A673 (cell line): ENCODE data around the gene NDUFAF3. TPM values are rescaled to one million over a fixed set of nuclear protein-coding genes. Genes with fewer than 3 reads are reported as not detected.
A peak's percentile ranks its signal among the peaks of the same experiment; 100 is the strongest.

ENCODE experiments used
- BruUV-seq: library from RNA; stranded (reverse); fragments of 400-500 nt; replicated peaks from 2 replicates; lab custom pipeline; 2021; lab: Mats Ljungman, UMichigan
- CTCF ChIA-PET: fragments of 300-600 bp; sonication (Branson Sonifier 250); formaldehyde crosslinking; loops from one replicate; lab custom pipeline; 2022; ENCODE audit warnings: antibody characterized with exemption; lab: Charles Lee
- POLR2A ChIA-PET: fragments of 300-600 bp; sonication (Branson Sonifier 250); formaldehyde crosslinking; loops from one replicate; lab custom pipeline; 2022; ENCODE audit warnings: antibody characterized with exemption; ENCODE audit not compliant: low non-redundant PET; lab: Charles Lee
- DNase-seq: peaks from one replicate; pipeline ENCODE4 v3.0.0-alpha.2; 2015; ENCODE audit warnings: low spot score
- H3K27ac ChIP-seq: fragments of 200-600 bp; sonication (generic); 2 replicates; pipeline ENCODE4 v1.5.1; 2016; ENCODE audit warnings: mixed run types, low read depth, mild to moderate bottlenecking, mixed read lengths, antibody characterized with exemption, low read length; ENCODE audit not compliant: poor library complexity, severe bottlenecking
- H3K27me3 ChIP-seq: fragments of 200-600 bp; sonication (generic); replicated peaks from 2 replicates; pipeline ENCODE4 v1.6.1; 2017; ENCODE audit warnings: mixed run types, low read depth, mild to moderate bottlenecking, mixed read lengths, antibody characterized with exemption, low read length; ENCODE audit not compliant: insufficient read depth, poor library complexity
- H3K36me3 ChIP-seq: fragments of 200-600 bp; sonication (generic); 2 replicates; pipeline ENCODE4 v1.6.1; 2016; ENCODE audit warnings: mixed run types, mild to moderate bottlenecking, mixed read lengths, antibody characterized with exemption, low read length; ENCODE audit not compliant: insufficient read depth, poor library complexity, severe bottlenecking
- H3K4me1 ChIP-seq: fragments of 200-600 bp; sonication (generic); 2 replicates; pipeline ENCODE4 v1.6.1; 2017; ENCODE audit warnings: mixed run types, mild to moderate bottlenecking, mixed read lengths, antibody characterized with exemption, low read length; ENCODE audit not compliant: insufficient read depth, poor library complexity, severe bottlenecking
- H3K4me3 ChIP-seq: fragments of 200-600 bp; sonication (generic); 2 replicates; pipeline ENCODE4 v1.5.1; 2016; ENCODE audit warnings: low read depth, mixed run types, mild to moderate bottlenecking, mixed read lengths, low read length; ENCODE audit not compliant: poor library complexity, severe bottlenecking
- H3K9me3 ChIP-seq: fragments of 200-600 bp; sonication (generic); 2 replicates; pipeline ENCODE4 v1.6.1; 2016; ENCODE audit warnings: mixed run types, low read depth, mild to moderate bottlenecking, mixed read lengths, antibody characterized with exemption, low read length; ENCODE audit not compliant: poor library complexity, severe bottlenecking
- CTCF ChIP-seq: fragments of 300-800, 200-600 bp; sonication (generic); conservative IDR thresholded peaks from 2 replicates; pipeline ENCODE4 v1.5.1; 2017; ENCODE audit warnings: low read depth, mild to moderate bottlenecking, antibody characterized with exemption, low read length, moderate library complexity, mixed read lengths
- EZH2 ChIP-seq: fragments of 200-600 bp; sonication (generic); IDR thresholded peaks from 2 replicates; pipeline ENCODE4 v1.6.1; 2017; ENCODE audit warnings: borderline replicate concordance, low read depth, mild to moderate bottlenecking, mixed read lengths, antibody characterized with exemption, low read length; ENCODE audit not compliant: poor library complexity, severe bottlenecking
- intact Hi-C: fragments of 100-400 bp; cut with micrococcal nuclease; formaldehyde crosslinking; loops from one replicate; pipeline ENCODE4 v1.10.0; 2022; ENCODE audit not compliant: unreplicated experiment
- total RNA-seq: library from RNA; stranded (reverse); gene quantifications from 2 replicates; pipeline ENCODE4 v1.2.3, GENCODE V29; 2021

The NDUFAF3 gene
- total RNA-seq, 1 experiment from 2014 or later: 36.6 TPM

- intact Hi-C loops: no loop called here
- Histone ChIP-seq H3K36me3 (peaks cover 16% of the 10 kb centered on the region), H3K4me3 (peak overlapping the region; percentile 72), H3K4me1 (no peaks in the 10 kb centered on the region), H3K27ac (peak overlapping the region; percentile 59), H3K9me3 (no peaks in the 10 kb centered on the region), H3K27me3 (no peaks in the 10 kb centered on the region)
- CTCF ChIA-PET: no interaction called here
- BruUV-seq: no TSS peak
- TF ChIP-seq CTCF: no peak
- TF ChIP-seq EZH2: no peak
- DNase-seq: no peak
- POLR2A ChIA-PET: no interaction called here
Measured at GRCh38 chr3:49018707-49019006, 3.3 kb upstream of the NDUFAF3 start.

- POLR2A ChIA-PET: interaction anchor here (0.6 kb wide), 1 partner anchor 10 kb away, joined by 13 read pairs; no protein-coding TSS in a partner anchor
- BruUV-seq: no TSS peak
- H3K4me3 ChIP-seq: peak overlapping the region; percentile 83
- H3K9me3 ChIP-seq: no peaks in the 10 kb centered on the region
- peaks cover 19% of the 10 kb centered on the region for H3K36me3 ChIP-seq
- H3K4me1 ChIP-seq: no peaks in the 10 kb centered on the region
- H3K27me3 ChIP-seq: no peaks in the 10 kb centered on the region
- CTCF ChIA-PET: interaction anchor here (2.5 kb wide), 1 partner anchor 13 kb away, joined by 14 read pairs; the partner anchor contains the start of gene WDR6
- no peak for DNase-seq
- H3K27ac ChIP-seq: peak overlapping the region; percentile 96
- TF ChIP-seq EZH2 (no peak), CTCF (no peak)
- intact Hi-C loops: no loop called here
Measured at GRCh38 chr3:49019941-49020329, 2.0 kb upstream of the NDUFAF3 start.

- BruUV-seq: TSS peak; percentile 22
- DNase-seq: no peak
- H3K4me3 ChIP-seq: peak overlapping the region; percentile 83
- no peak for TF ChIP-seq EZH2
- no peak for TF ChIP-seq CTCF
- H3K36me3 ChIP-seq: peaks cover 17% of the 10 kb centered on the region
- no peaks in the 10 kb centered on the region for H3K4me1 ChIP-seq
- ChIA-PET CTCF (interaction anchor here (0.6 to 2.5 kb wide), 2 partner anchors 13 to 16 kb away, joined by 3 to 14 read pairs; partner anchors contain the start of gene WDR6), POLR2A (interaction anchor here (0.6 kb wide), 1 partner anchor 9 kb away, joined by 13 read pairs; no protein-coding TSS in a partner anchor)
- no peaks in the 10 kb centered on the region for H3K27me3 ChIP-seq
- intact Hi-C loops: no loop called here
- H3K27ac ChIP-seq: peak overlapping the region; percentile 96
- no peaks in the 10 kb centered on the region for H3K9me3 ChIP-seq
Measured at GRCh38 chr3:49020330-49021212, 1.4 kb upstream of the NDUFAF3 start.
